Mammary epithelial cell (primary cell): ENCODE results near the gene ARRDC2.

Experiments used
- EZH2 ChIP-seq: IDR thresholded peaks from 2 replicates; pipeline ENCODE4 v1.6.1; 2012; ENCODE audit warnings: low read length, inconsistent platforms, borderline replicate concordance
- TF ChIP-seq, protein P1 (sequence below), 2 donors: IDR thresholded peaks in 1 of 2; conservative IDR thresholded peaks in 1 of 2; 2 replicates each; pipeline ENCODE4 v1.5.1; 2011 to 2012; ENCODE audit warnings: inconsistent platforms in 2 of 2, low read length in 2 of 2, mild to moderate bottlenecking in 2 of 2, control low read depth in 1 of 2, low read depth in 1 of 2; ENCODE audit not compliant: insufficient read depth in 1 of 2; ENCODE audit errors: extremely low read depth in 1 of 2

DNA sequence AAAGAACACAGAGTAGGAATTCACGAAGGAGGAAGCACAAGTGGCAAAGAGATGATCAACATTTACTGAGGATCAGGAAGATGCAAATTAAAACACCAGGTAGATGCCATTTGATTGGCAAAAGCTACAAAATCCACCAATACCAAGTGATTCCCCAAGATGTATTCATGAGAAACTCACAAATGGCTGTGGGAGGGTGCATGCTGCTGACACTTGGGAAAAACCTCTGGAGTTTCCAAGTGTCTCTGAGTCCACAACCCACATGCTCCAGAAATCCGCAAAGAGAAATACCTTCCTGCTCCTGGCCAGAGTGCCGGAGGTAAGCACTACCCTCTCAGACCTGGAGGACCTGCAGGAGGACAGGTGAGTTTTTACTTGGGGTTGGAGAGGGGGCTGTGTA is 35.7 kb downstream of the ARRDC2 start:
- TF ChIP-seq, protein P1, sequence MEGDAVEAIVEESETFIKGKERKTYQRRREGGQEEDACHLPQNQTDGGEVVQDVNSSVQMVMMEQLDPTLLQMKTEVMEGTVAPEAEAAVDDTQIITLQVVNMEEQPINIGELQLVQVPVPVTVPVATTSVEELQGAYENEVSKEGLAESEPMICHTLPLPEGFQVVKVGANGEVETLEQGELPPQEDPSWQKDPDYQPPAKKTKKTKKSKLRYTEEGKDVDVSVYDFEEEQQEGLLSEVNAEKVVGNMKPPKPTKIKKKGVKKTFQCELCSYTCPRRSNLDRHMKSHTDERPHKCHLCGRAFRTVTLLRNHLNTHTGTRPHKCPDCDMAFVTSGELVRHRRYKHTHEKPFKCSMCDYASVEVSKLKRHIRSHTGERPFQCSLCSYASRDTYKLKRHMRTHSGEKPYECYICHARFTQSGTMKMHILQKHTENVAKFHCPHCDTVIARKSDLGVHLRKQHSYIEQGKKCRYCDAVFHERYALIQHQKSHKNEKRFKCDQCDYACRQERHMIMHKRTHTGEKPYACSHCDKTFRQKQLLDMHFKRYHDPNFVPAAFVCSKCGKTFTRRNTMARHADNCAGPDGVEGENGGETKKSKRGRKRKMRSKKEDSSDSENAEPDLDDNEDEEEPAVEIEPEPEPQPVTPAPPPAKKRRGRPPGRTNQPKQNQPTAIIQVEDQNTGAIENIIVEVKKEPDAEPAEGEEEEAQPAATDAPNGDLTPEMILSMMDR (conservative IDR thresholded peaks at IDR 0.05 in 1 of 2, IDR thresholded peaks at IDR 0.05 in 1 of 2; ENCODE audit: extremely low read depth in 1 of 2, insufficient read depth in 1 of 2, low read depth in 1 of 2, low read length in 2 of 2), result no peak
- TF ChIP-seq EZH2, result no peak
